ENCODE measurements around the gene ELMO3.
A peak's percentile ranks its signal among the peaks of the same experiment; 100 is the strongest.

The ELMO3 gene

DNA sequence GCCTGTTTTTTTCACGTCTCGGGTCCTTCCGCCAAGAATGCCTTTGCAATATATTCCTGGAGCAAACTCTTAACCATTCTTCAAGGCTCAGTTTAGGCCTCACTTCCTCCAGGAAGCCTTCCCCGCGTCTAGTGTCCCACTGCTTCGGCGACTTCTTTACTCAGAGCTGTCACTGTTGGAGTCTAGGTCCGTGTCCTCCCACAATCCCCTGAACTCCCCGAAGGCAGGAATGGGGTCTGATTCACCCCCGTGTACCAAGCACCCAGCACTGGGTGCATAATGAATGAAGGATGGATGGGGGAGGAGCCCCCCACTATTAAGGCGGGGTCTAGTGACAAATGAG, 15.7 kb upstream of the ELMO3 start:
- no peak for DNase-seq

GRCh38 chr16:67183627-67184452, 15.1 kb upstream of the ELMO3 start, which contains the start of gene MATCAP1:
Gene MATCAP1 (minus strand): TSS chr16:67183963. CDS start chr16:67180610, 3,353 bp downstream.
- DNase-seq, result peak; percentile 88

DNA sequence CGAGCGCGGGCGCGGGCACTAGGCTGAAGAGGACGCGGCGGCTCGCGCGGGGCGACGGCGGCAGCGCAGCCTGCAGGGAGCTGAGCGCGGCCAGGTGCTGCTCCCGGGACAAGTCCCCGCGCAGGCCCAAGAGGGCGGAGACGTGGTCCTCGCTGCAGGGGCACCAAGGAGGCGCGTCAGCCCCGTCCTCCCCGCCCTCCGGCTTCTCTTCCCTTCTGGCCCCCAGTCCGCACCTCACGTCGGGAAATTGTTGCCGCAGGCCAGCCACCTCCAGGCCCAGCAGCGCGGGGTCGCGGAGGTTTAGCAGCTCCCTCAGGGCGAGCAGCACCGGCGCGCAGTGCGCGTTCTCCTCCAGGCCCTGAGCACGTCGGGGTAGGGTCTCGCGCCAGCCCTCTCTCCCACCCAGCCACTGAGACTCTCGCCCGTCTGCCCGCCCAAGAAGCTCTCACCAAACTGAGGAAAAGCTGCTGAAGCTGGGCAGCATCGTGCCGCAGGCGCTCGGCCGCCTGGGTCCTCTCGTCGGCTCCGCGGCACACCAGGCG, 14.4 kb upstream of the ELMO3 start:
- no peak for DNase-seq

DNA sequence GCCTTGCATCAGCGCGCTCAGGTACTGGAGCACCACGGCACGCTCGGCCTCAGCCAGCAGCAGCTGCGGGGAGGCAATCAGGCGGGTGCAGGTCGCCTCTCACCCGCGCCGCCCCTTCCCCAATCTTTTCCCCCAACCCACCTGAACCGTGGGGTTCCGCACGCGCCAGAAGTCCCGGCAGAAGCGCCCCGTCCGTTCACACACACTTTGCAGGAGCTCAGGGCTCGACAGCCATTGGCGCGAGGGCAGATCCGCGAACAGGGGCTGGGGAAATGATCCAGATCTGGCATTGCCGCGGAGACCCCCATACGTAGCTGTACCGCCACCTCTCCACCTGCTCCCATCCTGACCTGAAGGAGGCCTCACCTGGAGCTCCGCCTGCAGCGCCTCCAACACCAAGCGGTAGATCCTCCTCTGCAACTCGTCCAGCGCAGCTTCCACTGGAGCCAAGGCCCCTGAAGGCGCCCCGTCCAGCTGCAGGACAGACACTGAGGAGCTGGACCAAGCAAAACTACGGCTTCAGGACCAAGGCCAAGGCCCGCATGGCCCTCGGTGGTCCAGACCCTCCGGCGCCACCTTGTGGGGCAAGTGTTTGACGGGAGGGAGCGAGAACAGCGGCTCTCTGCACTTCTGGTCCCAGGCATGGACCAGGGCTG, 13.8 kb upstream of the ELMO3 start:
- peak; percentile 80 for DNase-seq

DNA sequence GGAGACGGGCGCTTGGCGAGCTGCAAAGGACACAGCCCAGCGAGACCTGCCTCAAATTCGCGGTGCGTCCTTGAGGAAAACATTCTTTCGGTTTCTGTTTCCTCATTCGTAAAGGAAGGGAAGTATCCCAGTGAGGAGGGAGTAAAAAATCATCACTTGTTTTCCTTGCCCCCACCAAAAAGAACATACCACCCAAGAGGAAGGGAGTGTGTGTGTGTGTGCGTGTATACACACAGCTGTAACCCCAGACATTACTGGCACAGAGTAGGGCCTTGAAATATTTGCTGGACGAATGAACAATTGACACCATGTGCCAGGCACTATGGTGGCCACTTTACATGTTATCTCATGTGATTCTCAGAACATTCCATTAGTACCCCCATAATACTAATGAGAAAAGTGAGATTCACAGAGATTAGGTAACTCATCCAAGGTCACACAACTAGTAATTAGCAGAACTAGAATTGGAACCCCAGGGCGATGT, 13.2 kb upstream of the ELMO3 start:
- DNase-seq, result no peak

DNA sequence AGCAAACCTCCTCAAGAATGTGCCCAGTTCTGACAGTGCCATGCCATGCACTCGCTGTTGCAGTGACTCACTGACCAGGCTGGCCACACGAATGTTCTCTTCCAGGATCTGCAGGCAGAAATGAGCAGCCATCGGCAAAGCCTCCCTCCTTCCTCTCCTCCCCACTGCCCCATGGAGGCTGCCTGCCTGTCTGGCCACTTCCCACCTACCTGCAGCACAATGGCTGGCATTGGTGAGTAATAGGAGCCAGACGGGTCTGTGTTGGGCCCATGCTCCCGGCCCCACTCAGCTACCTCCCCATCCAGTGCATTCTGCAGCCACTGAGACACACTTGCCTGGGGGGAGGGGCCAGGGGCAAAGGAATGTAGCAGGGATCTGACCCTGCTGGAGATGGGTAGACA, 12.4 kb upstream of the ELMO3 start:
- no peak for DNase-seq

DNA sequence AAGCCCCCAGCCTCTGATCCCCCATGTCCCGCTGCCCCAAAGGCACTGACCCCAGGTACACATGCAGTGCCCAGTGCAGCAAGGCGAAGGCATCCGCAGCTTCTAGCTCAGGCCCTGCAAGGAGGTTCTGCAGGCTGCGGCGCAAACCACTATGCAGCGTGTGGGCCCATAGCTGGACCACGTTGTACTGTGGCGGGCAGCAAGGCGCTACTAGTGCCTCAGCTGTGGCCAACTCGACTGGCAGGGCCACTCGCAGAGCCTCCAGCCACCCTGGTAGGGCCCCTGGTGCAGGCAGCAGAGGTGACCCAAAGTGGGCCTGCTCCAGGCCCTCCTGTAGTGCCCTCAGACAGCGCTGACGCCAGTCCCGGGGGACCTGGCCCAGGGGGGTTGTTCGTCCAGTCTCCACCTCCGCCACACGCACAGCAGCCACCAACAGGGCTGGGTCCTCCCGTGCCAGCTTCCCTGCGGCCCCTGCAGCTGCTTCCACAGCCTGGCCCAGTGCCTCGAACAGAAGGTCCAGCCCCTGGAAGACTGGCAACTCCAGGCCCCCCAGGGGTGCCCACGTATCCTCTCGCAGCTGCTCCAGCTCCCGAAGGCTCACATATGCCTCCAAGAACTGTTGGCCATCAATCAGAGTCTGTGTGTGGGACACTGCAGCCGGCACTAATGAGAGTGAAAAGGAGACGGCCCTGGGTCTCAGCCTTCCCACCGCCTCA, 11.6 kb upstream of the ELMO3 start:
- DNase-seq, result no peak

DNA sequence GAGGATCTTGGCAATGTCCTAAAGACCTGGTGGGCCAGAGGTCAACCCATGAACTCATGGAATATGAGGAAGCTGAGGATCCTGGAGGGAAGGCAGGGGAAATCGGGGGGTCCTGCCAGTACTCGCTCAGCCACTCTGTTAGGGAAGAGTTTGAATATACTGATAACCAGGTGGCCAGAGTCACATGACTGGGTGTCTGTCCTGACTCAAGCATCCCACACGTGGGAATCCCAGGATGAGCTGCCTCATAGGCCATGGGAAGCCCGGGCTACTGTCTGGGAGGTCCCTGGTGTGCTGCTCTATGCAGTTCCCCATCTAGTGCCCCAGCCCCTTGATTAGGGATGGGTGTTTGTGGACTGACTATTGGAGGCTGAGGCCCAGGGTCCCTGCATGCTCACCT, 10.6 kb upstream of the ELMO3 start:
- DNase-seq, result no peak

- no peak for DNase-seq
Observed at GRCh38 chr16:67188798-67189197, 10.1 kb upstream of the ELMO3 start.

- DNase-seq, result no peak
Observed at GRCh38 chr16:67190041-67190440, 8.9 kb upstream of the ELMO3 start, which contains the start of gene EXOC3L1. Gene EXOC3L1 (minus strand): TSS chr16:67190136. CDS start chr16:67189676, 460 bp downstream.

GRCh38 chr16:67190448-67191399, 8.2 kb upstream of the ELMO3 start:
- DNase-seq, result no peak

DNA sequence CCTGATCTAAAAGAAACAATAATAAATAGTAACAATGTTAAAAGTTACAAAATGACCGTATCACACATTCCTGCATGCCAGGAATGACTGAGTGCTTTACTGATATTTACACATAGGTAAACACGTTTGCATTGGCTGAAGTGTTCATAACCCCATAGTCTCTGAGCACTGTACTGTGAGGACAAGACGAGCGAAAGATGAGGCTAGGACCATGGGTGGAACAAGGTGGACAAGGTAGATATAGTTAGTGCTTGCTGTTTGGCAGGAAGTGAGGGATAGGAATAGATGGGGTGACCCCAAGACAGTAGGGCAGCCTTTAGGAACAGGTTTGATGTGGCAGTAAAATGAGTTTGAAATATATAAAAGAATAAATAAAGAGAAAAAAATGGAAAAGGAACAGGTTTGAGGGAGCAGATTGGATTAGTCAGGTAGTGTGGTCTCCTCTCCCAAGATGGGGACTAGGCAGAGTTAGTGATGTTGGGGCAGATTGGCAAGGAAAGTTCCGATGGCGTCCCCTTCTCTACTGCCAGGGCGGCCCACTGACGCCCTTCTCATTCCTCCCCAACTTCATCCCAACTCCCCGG, 7.4 kb upstream of the ELMO3 start:
- DNase-seq, result no peak

DNA sequence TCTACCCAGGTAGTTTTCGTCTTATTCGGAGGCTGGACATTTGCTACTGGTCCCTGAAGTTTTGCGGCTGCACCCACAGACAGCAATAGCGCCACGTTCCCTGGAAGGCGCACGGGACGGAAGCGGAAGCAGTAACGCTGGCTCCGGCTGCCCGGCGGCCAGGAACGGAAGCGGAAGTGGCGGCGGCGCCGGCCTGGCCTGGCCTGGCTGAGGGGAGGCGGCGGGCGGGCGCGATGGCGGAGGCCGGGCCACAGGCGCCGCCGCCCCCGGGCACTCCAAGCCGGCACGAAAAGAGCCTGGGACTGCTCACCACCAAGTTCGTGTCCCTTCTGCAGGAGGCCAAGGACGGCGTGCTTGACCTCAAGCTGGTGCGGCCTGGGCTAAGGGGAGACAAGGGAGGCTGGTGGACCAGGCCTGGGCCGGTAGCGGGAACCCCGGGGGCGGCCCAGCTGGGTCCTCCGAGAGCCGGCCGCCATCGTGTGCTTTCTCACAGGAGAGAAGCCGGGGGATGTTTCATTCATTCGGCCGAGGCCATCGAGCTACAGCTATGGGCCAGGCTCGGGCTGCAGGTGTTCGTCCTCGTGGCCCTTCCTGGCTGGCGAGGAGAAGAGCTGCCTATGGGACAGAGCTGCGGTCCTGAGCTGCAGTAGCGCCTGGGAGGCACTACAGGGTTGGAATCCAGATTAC, 6.8 kb upstream of the ELMO3 start, which contains the start of gene E2F4:
Gene E2F4 (plus strand): TSS at position 161 of the 687 bp plus-strand sequence. CDS start 73 bp downstream, at position 234.
- DNase-seq, result peak; percentile 41

- DNase-seq, result no peak
Observed at GRCh38 chr16:67192781-67193361, 6.1 kb upstream of the ELMO3 start.

DNA sequence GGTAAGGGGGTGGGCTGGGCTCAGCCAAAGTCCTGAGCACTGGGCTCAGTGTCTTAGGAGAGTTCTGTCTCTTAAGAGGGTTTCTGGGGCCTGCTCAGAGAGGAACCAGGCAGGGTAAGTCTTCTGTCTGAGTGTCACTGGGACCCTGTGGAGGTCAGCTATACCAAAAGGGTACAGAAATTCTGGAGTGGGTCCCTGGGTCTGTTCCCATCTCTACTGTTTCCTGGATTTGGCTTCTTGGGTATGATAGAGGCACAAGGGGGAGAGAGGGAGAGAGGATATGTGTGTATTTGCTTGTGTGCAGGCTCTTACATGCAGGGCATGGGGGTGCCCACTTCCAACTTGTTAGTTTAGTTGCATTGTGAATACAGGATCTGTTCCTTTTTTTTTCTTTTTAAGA, 5.4 kb upstream of the ELMO3 start:
- no peak for DNase-seq

- no peak for DNase-seq
Observed at GRCh38 chr16:67194260-67194659, 4.7 kb upstream of the ELMO3 start.

DNA sequence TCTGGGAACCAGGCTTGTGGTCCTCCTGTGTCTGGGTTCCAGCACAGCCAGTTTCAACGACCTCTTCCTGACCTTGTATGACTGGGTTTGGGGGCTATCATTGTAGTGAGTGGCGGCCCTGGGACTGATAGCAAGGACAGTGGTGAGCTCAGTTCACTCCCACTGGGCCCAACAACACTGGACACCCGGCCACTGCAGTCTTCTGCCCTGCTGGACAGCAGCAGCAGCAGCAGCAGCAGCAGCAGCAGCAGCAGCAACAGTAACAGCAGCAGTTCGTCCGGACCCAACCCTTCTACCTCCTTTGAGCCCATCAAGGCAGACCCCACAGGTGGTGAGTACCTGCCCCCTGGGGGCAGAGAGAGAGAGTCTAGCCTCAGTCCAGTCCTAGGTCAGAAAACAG, 3.3 kb upstream of the ELMO3 start:
- DNase-seq, result no peak

DNA sequence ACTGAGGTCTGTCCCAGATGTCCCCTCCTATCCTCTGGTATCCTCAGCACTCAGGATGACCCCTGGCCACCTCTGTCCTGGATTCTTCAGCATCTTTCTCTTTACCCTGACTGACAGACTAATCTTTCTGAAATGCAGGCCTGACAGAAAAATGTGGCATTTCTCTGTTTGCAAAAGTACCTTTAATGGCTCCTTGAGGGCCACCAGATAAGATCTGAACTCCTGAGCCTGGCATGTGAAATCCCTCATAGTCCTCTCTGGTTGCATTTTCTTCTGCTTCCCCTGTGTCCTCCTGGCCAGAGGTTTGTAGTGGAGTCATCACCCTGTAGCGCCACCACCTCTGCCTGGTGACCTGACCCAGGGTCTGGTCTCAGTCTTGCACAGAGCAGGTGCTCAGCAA, 2.0 kb upstream of the ELMO3 start:
- no peak for DNase-seq

DNA sequence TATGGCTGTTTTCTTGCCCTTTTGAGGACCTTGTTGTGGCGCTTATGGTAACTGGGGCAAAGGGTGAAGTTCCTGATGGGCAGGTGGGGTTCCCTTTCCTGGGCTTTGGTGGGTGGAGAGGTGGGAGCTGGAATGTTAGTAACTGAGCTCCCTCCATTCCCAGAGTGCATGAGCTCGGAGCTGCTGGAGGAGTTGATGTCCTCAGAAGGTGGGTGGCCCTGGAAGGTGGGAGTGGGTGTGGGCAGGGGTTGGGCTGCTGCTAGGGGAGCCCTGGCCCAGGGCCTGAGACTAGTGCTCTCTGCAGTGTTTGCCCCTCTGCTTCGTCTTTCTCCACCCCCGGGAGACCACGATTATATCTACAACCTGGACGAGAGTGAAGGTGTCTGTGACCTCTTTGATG, 1.2 kb upstream of the ELMO3 start:
- no peak for DNase-seq

GRCh38 chr16:67198238-67198734, 645 bp upstream of the ELMO3 start:
- DNase-seq, result no peak

Measured in GOT3 (cell line).